Naive thymus-derived CD4-positive, alpha-beta T cell (primary cell): ENCODE data around the gene COL4A1. TPM values are rescaled to one million over a fixed set of nuclear protein-coding genes. Genes with fewer than 3 reads are reported as not detected.

ENCODE experiments used
- ATAC-seq: fragments of 150-1000 bp; cut with Tn5 transposase; 2 replicates; pipeline ENCODE4 v1.10.0; 2021; ENCODE audit warnings: mild to moderate bottlenecking, moderate library complexity
- CTCF ChIA-PET: fragments of 350-600 bp; sonication (Branson Sonifier 250); formaldehyde crosslinking; loops from one replicate; lab custom pipeline; 2021; ENCODE audit warnings: antibody characterized with exemption; lab: Charles Lee
- POLR2A ChIA-PET: fragments of 350-600 bp; sonication (Branson Sonifier 250); formaldehyde crosslinking; loops from one replicate; lab custom pipeline; 2021; ENCODE audit warnings: antibody characterized with exemption, inconsistent platforms; lab: Charles Lee
- DNase-seq, 9 donors: peaks; one replicate each; pipeline versions ENCODE4 v3.0.0 to v3.0.0-alpha.2; 2020 to 2022; ENCODE audit warnings: mixed read lengths in 1 of 9
- H3K27ac ChIP-seq: one replicate; pipeline ENCODE4 v1.7.0; 2013; ENCODE audit warnings: mild to moderate bottlenecking, low read depth, low read length, moderate library complexity
- H3K27me3 ChIP-seq, 2 donors: one replicate each; pipeline ENCODE4 v1.7.0; 2013; ENCODE audit warnings: low read length in 2 of 2, mild to moderate bottlenecking in 2 of 2, moderate library complexity in 2 of 2; ENCODE audit not compliant: control insufficient read depth in 2 of 2, insufficient read depth in 2 of 2
- H3K36me3 ChIP-seq, 3 experiments: 1 replicate in 2 of 3; 2 replicates in 1 of 3; pipeline ENCODE4 v1.7.0; 2013; ENCODE audit warnings: low read length in 3 of 3, mild to moderate bottlenecking in 3 of 3, moderate library complexity in 1 of 3; ENCODE audit not compliant: insufficient read depth in 3 of 3, control insufficient read depth in 2 of 3
- H3K4me1 ChIP-seq, 2 donors: one replicate each; pipeline ENCODE4 v1.7.0; 2013; ENCODE audit warnings: low read length in 2 of 2, mild to moderate bottlenecking in 2 of 2, moderate library complexity in 1 of 2; ENCODE audit not compliant: control insufficient read depth in 2 of 2, insufficient read depth in 2 of 2
- H3K4me3 ChIP-seq: 2 replicates; pipeline ENCODE4 v1.7.0; 2013; ENCODE audit warnings: mild to moderate bottlenecking, low read length
- H3K9me3 ChIP-seq, 3 experiments: 1 replicate in 2 of 3; 2 replicates in 1 of 3; pipeline ENCODE4 v1.7.0; 2013; ENCODE audit warnings: low read length in 3 of 3; ENCODE audit not compliant: control insufficient read depth in 2 of 3
- H3K27ac Mint-ChIP-seq, 9 donors: one replicate each; pipeline ENCODE4 v1.8.0; 2020 to 2022; ENCODE audit warnings: mixed read lengths in 9 of 9, mild to moderate bottlenecking in 8 of 9, moderate library complexity in 5 of 9, inconsistent platforms in 2 of 9
- H3K27me3 Mint-ChIP-seq, 5 donors: one replicate each; pipeline ENCODE4 v1.8.0; 2021 to 2022; ENCODE audit warnings: mixed read lengths in 5 of 5, mild to moderate bottlenecking in 1 of 5
- H3K36me3 Mint-ChIP-seq, 5 donors: one replicate each; pipeline ENCODE4 v1.8.0; 2020 to 2022; ENCODE audit warnings: mixed read lengths in 5 of 5, mild to moderate bottlenecking in 3 of 5, inconsistent platforms in 1 of 5
- H3K4me1 Mint-ChIP-seq, 7 donors: one replicate each; pipeline ENCODE4 v1.8.0; 2020 to 2022; ENCODE audit warnings: mixed read lengths in 7 of 7, mild to moderate bottlenecking in 3 of 7, inconsistent platforms in 1 of 7
- H3K4me3 Mint-ChIP-seq, 10 donors: one replicate each; pipeline ENCODE4 v1.8.0; 2020 to 2022; ENCODE audit warnings: mild to moderate bottlenecking in 10 of 10, mixed read lengths in 10 of 10, moderate library complexity in 6 of 10, inconsistent platforms in 2 of 10
- H3K9me3 Mint-ChIP-seq, 11 donors: one replicate each; pipeline ENCODE4 v1.8.0; 2020 to 2022; ENCODE audit warnings: mixed read lengths in 11 of 11, mild to moderate bottlenecking in 4 of 11, inconsistent platforms in 1 of 11, moderate library complexity in 1 of 11
- intact Hi-C, 2 donors: fragments of 100-400 bp; cut with micrococcal nuclease; formaldehyde crosslinking; loops; one replicate each; pipeline ENCODE4 v1.15.1; 2023
- polyA plus RNA-seq, 2 donors: library from polyadenylated mRNA; unstranded; fragments of 300-500 nt; fragmentation: Illumina TruSeq; gene quantifications; one replicate each; pipeline ENCODE4 v1.2.3, GENCODE V29; 2021
- total RNA-seq, 6 experiments: library from RNA in 5 of 6; stranded (reverse) in 5 of 6; gene quantifications; 1 replicate in 5 of 6; 2 replicates in 1 of 6; pipeline ENCODE4 v1.2.3 and lab custom pipeline; 2021 to 2026

The COL4A1 gene
- total and polyA plus RNA-seq, 7 experiments from 2014 or later: 0.24 TPM; not detected in 6

DNA sequence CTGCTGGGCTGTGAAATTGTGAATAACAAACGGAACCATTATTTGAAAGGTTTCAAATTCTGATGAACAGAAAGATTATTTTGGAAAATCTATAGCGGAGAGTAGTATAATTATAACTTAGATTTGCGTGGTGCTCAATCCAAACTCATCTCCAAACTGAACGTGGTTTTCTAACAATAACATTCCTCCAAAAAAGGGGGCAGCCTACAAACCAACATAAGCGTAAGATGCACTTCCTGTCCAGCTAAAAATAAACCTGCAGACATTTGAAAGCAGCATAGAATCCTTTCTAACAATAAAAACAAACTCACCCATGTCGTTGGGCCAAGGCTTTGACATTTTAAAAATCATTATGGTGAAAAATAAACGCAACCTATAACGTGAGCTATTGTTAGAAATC is 178.4 kb downstream of the COL4A1 start:
- ATAC-seq (no peak), DNase-seq (no peak)
- Histone ChIP-seq H3K4me3 (no peak overlapping the region), H3K4me1 (no peaks in the 10 kb centered on the region), H3K27me3 (no peaks in the 10 kb centered on the region), H3K9me3 (no peaks in the 10 kb centered on the region), H3K27ac (no peak overlapping the region), H3K36me3 (no peaks in the 10 kb centered on the region)
- H3K27me3 Mint-ChIP-seq: peaks cover 24 to 60% (median 33%) of the 10 kb centered on the region in 5 donors
- no peak overlapping the region for H3K27ac Mint-ChIP-seq
- H3K4me1 Mint-ChIP-seq: peaks cover 0 to 3% (median 0%) of the 10 kb centered on the region in 7 donors
- no peak overlapping the region for H3K4me3 Mint-ChIP-seq
- peaks cover 0 to 2% (median 0%) of the 10 kb centered on the region in 11 donors for H3K9me3 Mint-ChIP-seq
- H3K36me3 Mint-ChIP-seq: no peaks in the 10 kb centered on the region
- ChIA-PET CTCF (no interaction called here), POLR2A (no interaction called here)
- intact Hi-C loops: no loop called here

DNA sequence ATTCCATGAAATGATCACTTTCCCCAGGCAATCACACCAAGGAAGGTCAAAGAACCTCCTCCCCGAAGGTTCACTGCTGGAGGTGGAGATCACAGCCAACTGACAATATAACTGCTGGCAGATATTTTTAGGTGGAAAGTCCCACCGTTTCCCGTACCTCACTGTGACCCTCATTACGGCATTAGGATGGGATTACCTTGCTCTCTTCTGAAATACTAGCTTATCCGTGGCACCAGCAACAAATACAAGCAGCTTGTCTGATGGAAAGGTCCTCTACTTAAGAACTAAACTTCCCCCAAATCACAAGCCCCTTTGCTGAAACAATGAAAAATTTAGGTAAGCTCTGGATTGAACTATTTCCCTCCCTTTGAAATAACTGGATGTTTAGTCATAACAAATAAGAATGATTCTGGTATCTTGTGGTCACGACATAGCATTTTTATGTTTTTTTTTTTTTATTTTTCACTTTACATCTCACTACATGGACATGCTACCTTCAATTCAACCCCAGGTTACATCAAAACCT is 178.9 kb downstream of the COL4A1 start:
- Histone ChIP-seq H3K27me3 (no peaks in the 10 kb centered on the region), H3K36me3 (no peaks in the 10 kb centered on the region), H3K9me3 (no peaks in the 10 kb centered on the region), H3K4me1 (no peaks in the 10 kb centered on the region), H3K27ac (no peak overlapping the region), H3K4me3 (no peak overlapping the region)
- ChIA-PET POLR2A (no interaction called here), CTCF (no interaction called here)
- peaks cover 0 to 2% (median 0%) of the 10 kb centered on the region in 11 donors for H3K9me3 Mint-ChIP-seq
- intact Hi-C loops: no loop called here
- DNase-seq (no peak), ATAC-seq (no peak)
- H3K27ac Mint-ChIP-seq: no peak overlapping the region
- peaks cover 24 to 59% (median 33%) of the 10 kb centered on the region in 5 donors for H3K27me3 Mint-ChIP-seq
- H3K4me1 Mint-ChIP-seq: peaks cover 0 to 3% (median 0%) of the 10 kb centered on the region in 7 donors
- H3K4me3 Mint-ChIP-seq: no peak overlapping the region
- no peaks in the 10 kb centered on the region for H3K36me3 Mint-ChIP-seq

DNA sequence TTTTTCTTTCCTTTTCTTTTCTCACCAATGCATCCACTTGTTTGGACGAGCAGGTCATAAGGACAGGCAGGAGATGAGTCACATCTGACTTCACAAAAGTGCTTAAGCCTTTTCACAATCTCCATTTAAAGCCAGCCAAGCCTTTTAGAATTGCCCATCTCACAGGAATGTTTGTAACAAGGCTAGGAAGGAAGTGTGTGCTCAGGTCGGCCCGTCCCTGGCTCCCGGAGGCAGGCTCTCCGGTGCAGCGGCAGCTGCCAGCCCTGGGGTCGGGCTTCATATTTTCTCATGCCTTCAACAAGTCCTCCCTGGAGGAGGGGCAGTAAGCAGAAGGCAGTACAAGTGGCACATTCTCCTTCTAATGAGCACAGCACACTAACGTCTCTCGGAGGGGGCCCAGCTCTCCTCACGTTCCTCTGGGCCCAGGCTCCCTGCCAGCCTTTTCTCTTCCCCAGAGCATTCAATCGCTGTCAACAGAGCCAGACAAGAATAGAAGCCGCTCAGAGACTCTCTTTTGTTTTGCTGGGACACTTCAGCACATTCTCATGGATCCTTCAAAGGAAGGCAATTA is 180.5 kb downstream of the COL4A1 start:
- no peak overlapping the region for H3K27ac Mint-ChIP-seq
- ATAC-seq: no peak
- peaks cover 0 to 3% (median 0%) of the 10 kb centered on the region in 7 donors for H3K4me1 Mint-ChIP-seq
- no peaks in the 10 kb centered on the region for H3K4me1 ChIP-seq
- H3K27me3 ChIP-seq: no peaks in the 10 kb centered on the region
- POLR2A ChIA-PET: no interaction called here
- peaks cover 32 to 54% (median 35%) of the 10 kb centered on the region in 5 donors for H3K27me3 Mint-ChIP-seq
- no peaks in the 10 kb centered on the region for H3K9me3 ChIP-seq
- H3K4me3 Mint-ChIP-seq: no peak overlapping the region
- H3K27ac ChIP-seq: no peak overlapping the region
- CTCF ChIA-PET: no interaction called here
- DNase-seq: no peak
- H3K36me3 ChIP-seq: no peaks in the 10 kb centered on the region
- H3K36me3 Mint-ChIP-seq: no peaks in the 10 kb centered on the region
- no peak overlapping the region for H3K4me3 ChIP-seq
- intact Hi-C loops: no loop called here
- H3K9me3 Mint-ChIP-seq: peaks cover 0 to 2% (median 0%) of the 10 kb centered on the region in 11 donors

DNA sequence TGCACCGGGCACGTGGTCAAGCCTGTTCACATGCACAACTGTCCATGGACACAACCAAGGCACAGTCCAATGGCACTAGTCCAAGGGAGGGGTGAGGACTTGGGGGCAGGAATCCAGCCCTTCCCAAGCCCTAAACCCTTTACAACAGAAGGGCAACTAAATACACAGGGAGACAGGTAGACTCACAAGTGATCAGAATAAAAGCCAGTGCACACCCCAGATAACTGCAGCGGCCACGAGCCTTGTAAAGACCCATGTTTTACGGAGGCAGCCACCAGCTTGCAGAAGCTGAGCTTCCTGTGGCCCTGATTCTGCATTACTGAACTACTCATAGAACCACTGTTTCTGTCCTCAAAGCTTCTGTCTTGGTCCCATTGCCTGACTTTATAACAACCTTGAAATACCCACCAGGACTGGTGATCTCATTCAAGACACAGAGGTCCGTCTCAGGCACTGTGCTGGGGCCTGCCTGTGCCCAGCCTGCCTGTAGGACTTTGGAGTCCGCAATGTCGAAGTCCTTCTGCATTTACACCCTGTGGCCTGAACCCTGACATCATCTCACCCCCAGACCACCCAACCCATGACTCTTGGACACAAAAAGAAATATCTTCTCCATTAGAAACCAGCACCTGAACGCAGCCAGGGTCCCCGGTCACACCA is 181.2 kb downstream of the COL4A1 start:
- DNase-seq (no peak), ATAC-seq (no peak)
- intact Hi-C loops: no loop called here
- Histone ChIP-seq H3K36me3 (no peaks in the 10 kb centered on the region), H3K9me3 (no peaks in the 10 kb centered on the region), H3K4me3 (no peak overlapping the region), H3K27ac (no peak overlapping the region), H3K27me3 (no peaks in the 10 kb centered on the region), H3K4me1 (no peaks in the 10 kb centered on the region)
- no peak overlapping the region for H3K4me3 Mint-ChIP-seq
- no peak overlapping the region for H3K27ac Mint-ChIP-seq
- H3K27me3 Mint-ChIP-seq: peaks cover 34 to 55% (median 37%) of the 10 kb centered on the region in 5 donors
- peaks cover 0 to 2% (median 0%) of the 10 kb centered on the region in 11 donors for H3K9me3 Mint-ChIP-seq
- peaks cover 0 to 3% (median 0%) of the 10 kb centered on the region in 7 donors for H3K4me1 Mint-ChIP-seq
- ChIA-PET POLR2A (no interaction called here), CTCF (no interaction called here)
- H3K36me3 Mint-ChIP-seq: no peaks in the 10 kb centered on the region

DNA sequence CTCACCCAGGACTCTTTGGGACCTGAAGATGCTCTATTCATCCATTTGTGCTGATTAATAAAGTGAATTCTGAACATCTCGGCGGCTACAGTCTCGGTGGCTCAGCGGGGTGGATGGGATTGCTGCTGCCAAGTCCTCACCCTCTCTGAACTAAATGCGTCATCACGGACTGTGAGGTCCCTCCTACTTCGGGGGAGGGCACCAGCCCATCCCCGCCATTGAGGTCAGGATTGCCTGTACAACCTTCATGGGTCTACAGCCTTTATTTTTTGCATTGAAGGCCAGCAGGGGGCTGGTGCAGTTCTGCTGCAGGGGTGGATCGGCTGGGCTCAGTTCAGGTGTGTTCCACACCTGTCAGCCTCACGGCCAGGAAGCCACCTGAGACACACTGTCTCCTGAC is 181.8 kb downstream of the COL4A1 start:
- H3K4me1 ChIP-seq: no peaks in the 10 kb centered on the region
- Mint-ChIP-seq H3K4me1 (peaks cover 0 to 3% (median 0%) of the 10 kb centered on the region in 7 donors), H3K27ac (no peak overlapping the region), H3K36me3 (no peaks in the 10 kb centered on the region), H3K27me3 (peaks cover 33 to 56% (median 38%) of the 10 kb centered on the region in 5 donors), H3K9me3 (peaks cover 0 to 2% (median 0%) of the 10 kb centered on the region in 11 donors), H3K4me3 (no peak overlapping the region)
- no peaks in the 10 kb centered on the region for H3K27me3 ChIP-seq
- ChIA-PET POLR2A (no interaction called here), CTCF (no interaction called here)
- H3K27ac ChIP-seq: no peak overlapping the region
- intact Hi-C loops: no loop called here
- H3K4me3 ChIP-seq: no peak overlapping the region
- H3K36me3 ChIP-seq: no peaks in the 10 kb centered on the region
- no peak for ATAC-seq
- no peaks in the 10 kb centered on the region for H3K9me3 ChIP-seq
- no peak for DNase-seq

DNA sequence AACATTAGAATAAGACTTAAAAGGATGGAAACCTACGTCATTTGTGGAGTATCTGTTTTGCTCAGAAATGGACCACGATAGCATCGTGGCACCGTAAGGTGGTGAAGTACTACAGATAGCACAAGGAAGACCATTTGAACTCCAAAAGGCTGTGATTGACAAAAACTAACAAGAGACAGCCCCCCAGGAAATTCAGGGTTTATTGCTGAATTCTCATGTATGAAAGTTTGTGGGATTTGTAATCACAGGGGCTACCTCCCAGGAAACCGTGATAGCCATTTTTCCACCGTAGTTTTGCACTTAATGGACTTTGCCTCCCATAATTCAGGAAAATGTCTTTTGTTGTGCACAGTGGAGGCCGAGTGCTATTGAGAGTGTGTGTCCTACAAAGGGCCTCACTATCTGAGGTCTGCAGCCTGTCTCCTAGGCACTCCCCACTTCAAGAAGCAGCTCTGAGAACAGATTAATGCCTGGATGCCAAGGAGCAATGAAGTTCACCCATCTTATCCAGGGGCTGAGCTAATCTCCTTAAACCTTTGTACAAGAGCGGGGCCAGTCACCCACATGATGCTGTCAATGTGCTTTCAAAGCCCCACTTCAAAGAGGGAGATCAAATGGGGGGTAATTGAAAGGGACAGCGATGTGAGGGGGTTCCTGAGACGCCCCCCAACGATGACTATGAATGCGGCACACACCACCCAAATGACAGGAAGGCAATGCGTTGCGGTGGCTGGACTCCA is 182.6 kb downstream of the COL4A1 start:
- Mint-ChIP-seq H3K27ac (no peak overlapping the region), H3K36me3 (no peaks in the 10 kb centered on the region), H3K9me3 (peaks cover 0 to 2% (median 0%) of the 10 kb centered on the region in 11 donors), H3K4me1 (peaks cover 0 to 3% (median 0%) of the 10 kb centered on the region in 7 donors), H3K4me3 (no peak overlapping the region), H3K27me3 (peaks cover 32 to 60% (median 38%) of the 10 kb centered on the region in 5 donors)
- Histone ChIP-seq H3K9me3 (no peaks in the 10 kb centered on the region), H3K4me3 (no peak overlapping the region), H3K4me1 (no peaks in the 10 kb centered on the region), H3K36me3 (no peaks in the 10 kb centered on the region), H3K27ac (no peak overlapping the region), H3K27me3 (no peaks in the 10 kb centered on the region)
- DNase-seq (no peak), ATAC-seq (no peak)
- intact Hi-C loops: no loop called here
- ChIA-PET POLR2A (no interaction called here), CTCF (no interaction called here)
